ENCODE results near the gene UNC5C.

- TF ChIP-seq POLR2A (IDR thresholded peaks at IDR 0.05), result no peak
- TF ChIP-seq CTCF (IDR thresholded peaks at IDR 0.05), result no peak
- no peak for TF ChIP-seq EP300 (IDR thresholded peaks at IDR 0.05)
- TF ChIP-seq POLR2AphosphoS5 (IDR thresholded peaks at IDR 0.05), result no peak
These were observed 12.0 kb upstream of the UNC5C start for GRCh38 chr4:95560774-95561173.
